LoVo (cell line): ENCODE data around the gene MAP2K2.

Source experiments
- DNase-seq: peaks from one replicate; pipeline ENCODE4 v3.0.0-alpha.2; 2016; ENCODE audit warnings: low spot score

The MAP2K2 gene

DNA sequence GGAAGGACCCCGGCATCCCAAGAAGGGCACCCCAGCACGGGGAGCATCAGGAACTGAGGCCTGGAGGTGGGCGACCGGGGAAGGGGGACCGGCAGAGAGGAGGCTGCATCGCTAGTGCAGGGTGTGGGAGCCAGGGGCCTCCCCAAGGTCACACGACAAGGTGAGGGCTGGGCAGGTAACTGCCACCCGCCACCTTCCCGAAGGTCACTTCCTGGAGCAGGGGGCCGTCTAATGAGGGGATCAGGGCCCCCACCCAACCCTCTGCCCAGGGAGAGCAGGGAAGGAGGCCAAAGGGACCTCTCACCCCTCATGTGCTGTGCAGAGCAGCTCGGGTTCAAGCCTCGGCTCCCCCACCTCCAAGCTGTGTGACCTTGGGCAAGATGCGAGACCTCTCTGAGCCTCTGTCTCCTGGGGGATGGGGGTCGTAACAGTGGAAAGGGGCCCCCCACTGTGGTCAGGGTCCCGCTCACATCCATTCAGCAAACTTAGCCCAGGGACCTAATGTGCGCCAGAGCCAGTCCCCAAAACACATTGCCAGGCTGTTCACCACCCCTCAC is 63.2 kb downstream of the MAP2K2 start:
- no peak for DNase-seq

DNA sequence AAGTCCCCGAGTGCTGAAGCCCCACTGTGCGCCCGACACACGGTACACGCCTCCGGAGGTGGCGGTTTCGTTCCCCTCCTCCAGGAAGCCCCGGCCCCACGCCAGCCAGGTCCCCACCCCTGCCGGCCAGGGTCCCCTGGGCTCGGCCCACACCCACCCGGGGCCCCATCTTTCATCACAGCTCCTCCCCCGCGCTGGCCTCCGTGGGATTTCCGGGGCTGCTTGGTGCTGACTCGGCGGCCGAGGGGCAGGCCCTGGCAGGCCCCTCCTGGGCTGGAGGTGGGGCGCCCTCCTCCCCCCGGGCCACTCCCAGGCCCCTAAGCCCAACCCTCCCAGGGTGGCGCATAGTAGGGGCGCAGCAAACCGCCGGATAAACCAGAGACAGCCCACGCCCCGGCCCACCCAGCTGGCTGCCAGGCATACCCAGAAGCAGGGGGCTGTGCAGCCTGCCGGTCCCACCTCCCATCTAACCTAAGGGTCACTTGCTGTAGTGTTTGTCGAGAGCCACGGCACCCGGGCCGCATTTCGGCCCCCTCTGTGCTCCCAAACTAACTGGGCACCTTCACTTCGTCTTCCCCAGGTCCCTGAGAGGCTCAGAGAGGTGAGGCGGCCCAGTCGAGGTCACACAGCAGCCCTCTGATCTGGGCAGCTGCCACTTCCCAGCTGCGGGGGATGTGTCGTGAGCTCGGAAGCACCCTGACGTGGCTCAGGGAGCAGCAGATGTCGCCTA is 63.9 kb downstream of the MAP2K2 start:
- DNase-seq: no peak

DNA sequence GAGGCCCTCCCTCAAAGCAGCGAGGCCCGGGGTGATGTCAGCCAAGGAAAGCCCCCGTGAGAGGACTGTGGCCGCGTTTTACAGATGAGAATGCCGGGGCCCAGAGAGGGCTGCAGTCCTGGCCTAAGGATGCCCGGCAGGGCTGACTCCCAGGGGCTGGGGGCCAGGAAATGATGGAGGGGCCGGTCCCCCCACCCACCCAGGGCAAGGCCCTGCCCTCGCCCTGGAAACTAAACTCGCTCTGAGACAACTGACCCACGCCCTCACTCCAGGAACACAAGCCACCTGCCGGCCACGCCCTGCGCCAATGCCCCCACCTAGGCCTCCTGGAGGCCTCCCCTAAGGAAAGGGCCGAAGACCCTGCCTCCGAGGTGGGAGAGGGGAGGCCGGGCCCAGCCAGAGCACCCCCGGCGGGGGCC is 64.5 kb downstream of the MAP2K2 start:
- DNase-seq: no peak

DNA sequence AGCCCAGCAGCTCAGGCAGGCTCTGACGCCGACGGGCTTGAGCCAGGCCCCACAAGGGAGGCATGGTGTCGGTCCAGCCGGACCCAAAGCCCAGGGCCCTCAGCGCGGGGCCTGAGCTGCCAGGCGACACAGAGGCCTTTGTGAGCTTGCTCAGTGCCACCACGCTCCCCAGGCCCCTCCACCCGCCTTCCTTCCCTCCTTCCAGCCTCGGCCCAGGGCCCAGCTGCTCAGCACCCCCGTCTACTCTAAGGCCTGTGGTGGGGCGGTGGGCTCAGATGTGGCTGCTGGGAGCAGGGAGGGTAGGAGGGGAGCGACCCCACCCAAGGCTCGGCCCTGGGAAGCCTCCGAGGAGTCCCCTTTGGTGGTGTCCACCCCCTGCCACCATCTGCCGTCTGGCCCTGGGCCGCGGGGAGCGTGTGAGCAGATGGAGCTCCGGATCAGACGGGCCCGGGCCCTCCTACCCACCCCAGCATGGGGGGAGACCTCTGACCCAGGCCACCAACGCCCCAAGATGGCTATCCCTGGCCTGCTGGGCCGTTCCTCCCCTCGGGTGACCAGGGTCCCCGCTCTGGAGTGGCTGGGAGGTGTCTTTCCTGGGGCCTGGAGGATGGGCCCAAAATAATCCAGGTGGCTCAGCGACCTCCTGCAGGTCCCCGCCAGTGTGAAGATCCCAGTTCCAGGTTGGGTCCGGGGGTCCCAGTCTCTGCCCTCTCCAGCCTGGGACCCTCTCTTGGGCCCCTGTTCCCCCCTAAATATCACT is 65.0 kb downstream of the MAP2K2 start:
- no peak for DNase-seq

DNA sequence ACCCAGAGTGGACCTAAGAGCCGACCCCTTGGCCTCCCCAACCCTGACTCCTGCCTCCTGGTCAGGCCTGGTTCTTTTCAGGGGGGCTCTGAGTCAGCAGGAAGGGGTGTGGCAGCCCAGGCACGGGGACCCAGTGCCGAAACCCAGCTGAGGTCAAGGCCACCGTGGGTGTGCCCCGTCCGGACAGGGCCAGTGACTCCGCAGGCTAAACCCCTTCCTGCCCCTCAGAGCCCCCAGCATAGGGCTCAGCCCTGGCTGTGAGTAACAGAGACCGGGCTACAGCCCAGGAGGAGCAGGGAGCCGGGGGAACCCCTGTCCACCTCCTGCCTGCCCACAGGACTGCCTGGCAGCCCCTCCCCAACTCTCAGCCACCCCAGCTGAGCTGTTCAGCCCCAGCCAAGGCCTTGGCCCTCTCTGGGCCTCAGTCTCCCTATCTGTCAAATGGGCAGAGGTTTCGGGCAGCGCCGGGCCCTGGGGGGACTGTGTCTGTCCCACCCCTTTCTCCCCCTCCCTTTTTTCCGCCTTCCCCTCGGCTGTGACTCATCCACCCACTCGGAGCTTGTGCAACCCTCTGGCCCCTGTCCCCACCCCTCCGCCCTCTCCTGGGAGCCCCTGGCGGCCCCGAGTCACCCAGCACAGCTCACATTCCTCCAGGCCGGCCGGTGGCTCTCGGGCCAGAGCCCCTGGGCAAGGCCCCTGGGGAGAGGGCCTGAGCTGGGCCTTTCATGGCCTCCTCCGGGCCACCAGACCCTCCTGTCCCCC is 65.8 kb downstream of the MAP2K2 start:
- DNase-seq: no peak

DNA sequence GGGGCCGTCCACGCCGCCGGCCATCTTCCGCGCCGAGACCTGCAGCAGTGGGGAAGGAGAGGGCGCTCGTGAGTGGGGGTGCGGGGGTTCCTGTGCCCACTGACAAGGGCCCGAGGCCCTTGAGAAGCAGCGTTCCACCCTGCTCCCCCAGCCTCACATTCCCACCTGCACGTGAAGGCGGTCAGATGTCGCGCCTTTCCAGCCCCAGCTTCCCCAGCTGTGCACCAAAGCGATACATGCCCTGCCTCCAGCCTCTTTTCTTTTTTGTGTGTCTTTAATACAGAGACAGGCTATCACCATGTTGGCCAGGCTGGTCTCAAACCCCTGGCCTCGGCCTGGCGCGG is 68.7 kb downstream of the MAP2K2 start:
- no peak for DNase-seq

DNA sequence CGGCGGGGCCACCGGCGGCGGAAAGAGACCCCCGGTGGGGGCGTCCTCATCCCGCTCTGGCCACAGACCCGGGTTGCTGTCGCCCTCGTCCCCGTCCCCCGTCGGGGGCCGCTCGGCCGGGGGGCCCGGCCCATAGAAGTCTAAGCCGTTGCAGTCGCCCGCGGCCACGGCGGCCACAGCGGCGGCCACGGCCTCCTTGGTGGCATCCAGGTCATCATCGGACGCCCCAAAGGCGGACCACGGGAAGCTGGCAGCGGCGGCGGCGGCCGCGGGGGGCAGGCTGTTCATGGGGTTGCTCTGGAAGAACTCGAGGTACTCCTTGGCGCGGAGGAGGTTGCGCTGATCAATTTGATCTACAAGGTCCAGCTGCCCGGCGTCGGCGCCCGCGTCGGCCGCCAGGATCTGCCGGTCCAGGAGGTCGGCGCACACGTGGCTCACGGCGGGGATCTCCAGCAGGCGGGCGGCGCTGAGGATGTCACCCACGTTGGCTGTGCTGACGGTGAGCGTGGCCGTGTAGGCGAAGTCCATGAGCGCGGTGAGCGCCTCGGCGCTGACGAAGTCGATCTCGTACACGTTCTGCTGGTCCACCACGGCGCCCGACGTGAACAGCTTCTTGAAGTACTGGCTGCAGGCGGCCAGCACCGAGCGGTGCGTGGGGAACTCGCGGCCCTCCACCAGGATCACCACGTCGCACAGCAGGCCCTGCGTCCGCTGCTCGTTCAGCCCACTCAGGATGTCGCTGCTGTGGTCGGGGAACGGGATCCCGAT is 69.3 kb downstream of the MAP2K2 start:
- DNase-seq: no peak

DNA sequence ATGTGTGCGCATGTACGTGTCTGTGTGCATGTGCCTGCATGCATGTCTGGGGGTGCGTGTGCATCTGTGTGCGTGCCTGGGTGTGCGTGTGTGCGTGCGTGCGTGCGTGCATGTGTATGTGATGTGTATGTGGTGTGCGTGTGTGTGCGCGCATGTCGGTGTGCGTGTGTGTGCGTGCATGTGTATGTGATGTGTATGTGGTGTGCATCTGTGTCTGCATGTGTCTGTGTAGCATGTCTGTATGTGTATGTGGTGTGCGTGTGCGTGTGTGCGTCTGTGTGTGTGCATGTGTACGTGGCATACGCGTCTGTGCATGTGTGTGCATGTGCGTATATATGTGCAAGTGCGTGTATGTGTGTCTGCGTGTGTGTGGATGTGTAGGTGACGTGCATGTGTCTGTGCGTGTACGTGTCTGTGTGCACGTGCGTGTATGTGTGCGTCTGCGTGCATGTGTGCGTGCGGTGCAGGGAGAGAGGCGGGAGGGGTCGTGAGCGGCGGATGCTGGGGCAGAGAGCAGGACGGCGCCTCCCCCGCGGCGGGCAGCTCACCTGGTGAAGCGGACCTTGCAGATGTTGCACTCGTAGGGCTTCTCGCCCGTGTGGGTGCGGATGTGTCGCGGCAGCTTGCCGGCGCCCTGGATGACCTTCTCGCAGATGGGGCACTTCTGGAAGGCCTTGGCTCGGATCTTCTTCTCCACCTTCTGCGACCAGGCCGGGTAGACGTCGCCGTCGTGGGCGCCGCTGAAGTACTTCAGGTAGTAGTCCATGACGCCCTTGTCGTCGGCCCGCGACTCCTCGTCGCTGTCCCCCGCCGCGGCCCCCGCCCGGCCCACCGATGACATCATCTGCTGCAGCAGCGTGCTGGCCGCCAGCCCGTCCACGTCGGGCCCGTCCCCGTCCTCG is 70.2 kb downstream of the MAP2K2 start:
- no peak for DNase-seq

DNA sequence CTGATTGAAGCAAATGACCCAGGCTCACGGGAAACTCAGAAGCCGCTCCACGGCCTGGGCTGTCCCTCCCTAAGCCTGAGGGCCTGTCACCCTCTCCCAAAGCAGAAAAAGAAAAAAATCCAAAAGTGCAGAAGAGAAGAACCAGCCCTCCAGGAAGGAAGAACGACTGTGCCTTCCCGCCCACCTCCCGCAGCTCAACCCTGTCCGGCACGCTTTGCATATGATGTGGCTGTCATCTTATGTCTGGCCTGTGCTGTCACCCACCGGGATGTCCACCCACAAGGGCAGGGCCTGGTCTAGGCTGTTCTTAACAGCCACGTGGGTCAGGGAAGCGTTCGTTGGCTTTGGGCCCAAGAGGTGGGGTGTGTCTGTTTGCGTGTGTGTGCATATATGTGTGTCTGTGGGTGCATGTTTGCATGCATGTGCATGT is 70.9 kb downstream of the MAP2K2 start:
- DNase-seq: no peak

DNA sequence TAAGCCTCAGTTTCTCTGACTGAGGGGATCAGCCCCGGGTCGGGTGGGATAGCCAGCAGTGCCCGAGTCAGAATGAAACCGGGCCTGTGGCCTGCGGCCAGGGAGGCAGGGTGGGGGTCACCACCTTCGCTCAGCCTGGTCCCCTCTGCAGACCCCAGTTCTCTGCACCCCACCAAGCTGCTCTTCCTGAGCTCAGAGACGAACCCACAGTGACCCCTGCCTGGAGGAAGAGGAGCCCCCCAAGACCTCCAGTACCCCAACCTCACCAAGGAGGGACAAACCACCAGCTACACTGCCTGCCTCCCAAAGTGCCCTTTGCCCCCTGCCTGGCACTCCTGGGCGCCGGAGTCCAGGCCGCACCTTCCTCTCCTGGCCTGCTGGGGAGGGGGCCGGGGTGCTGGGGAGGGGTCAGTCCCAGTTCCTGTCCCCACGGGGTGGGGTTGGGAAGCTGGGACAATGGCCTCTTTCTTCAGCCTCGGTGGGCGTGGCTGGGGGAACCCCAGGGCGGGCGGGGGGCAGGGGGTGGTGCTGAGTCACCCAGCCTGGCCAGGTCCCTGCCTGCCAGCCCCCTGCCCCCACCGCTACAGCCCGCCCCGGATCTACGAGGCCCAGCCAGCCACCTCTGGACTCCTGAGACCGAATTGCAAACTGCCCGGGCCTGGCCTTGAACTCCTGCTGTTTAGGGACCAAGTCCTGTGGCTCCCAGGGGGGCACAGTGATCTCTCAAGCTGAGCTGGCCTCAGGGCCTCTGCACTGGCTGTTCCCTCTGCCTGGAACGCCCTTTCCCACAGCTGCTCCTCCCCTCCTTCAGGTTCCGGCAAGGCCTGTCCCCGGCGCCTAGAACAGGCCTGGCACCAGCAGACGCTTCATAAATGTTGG is 71.6 kb downstream of the MAP2K2 start:
- peak; percentile 28 for DNase-seq

DNA sequence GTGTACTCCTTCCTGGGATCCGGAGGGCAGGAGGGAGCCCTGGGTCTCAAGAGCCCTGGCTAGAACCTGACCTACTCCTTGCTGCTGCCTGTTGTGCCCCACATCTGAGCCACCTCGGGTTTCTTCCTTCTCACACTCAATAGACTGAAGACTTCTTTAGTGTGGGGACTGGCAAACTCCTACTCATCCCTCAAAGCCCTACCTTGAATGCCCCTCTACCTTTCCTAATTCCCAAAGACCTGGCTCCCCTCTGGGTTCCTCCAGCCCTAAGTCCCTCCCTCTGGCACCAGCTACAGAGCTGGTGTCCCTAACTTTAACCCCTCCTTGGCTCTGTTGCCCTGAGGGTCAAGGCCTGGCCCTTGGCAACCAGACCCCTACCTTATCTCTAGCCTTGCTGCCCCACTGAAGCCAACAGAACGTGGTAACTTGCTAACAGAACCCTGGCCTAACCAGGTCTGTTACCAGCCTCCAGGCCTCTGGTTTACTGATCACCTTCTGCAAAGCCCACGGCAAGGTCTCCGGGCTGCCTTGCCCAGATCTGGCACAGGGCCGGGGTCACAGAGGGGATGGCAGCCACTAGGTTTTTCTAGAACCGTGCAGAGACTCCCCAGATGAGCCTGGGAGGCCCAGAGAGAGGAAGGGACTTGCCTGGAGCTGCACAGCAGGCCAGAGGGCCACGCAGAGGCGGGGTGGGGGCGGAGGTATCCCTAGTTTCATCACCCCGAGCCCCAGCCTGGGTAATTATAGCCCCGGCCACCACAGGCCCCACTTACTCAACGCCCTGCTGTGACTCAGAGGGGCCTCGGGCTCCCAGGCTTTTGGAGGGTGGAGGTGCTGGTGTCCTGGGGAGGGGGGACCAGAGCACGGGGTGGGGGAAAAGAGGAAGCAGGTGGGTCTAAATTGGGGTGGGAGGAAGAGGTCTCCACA is 72.5 kb downstream of the MAP2K2 start:
- DNase-seq: no peak

DNA sequence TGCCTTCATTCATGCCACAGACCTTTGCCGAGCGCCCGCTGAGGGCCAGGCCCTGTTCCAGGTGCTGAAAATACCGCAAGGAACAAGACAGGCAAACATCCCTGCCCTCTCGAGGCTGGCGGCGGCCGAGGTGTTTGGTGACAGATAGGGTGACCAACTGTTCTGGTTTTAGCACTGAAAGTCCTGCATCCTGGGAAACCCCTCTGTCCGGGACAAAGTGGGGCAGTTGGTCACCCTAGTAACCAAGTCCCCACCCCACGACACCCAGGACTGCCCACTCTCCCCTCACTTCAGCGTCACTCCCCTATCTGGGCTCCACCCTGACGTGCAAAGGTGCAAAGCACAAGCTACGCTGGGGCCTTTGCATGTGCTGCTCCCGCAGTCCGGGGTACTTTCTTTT is 74.5 kb downstream of the MAP2K2 start:
- DNase-seq: no peak

DNA sequence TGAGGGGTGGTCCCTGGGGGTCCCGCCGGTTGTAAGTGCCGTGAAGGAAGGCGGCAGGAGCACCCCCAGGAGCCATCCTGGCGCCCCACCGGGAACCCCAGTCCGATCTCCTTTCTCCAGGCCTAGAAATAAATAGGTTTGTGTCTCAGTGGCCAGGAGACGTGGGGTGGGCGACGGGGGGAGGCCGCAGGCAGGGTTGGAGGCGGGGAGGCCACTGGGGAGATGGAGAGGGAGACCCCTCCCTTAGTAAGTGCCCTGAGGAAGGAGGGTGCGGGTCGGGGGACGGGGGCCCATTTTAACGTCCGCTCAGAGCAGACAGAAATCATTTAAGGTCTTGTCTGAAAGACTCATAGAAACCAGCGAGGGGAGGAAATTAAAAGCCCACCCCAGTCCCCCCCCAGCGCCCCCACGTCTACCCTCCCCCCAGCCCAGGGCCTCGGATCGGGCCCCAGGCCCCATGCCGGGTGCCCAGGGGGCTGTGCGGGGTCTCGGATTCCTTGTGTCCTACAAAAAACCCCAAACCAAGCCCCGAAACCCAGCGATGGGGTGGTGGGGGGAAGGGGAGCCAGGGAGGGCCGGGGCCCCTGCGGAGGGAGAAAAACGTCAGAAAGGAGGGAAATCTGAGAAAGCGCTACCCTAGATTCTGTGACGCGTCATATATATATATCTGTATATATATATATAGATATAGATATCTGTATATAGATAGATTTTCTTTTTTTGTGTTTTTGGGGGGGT is 76.8 kb downstream of the MAP2K2 start:
- DNase-seq: no peak

DNA sequence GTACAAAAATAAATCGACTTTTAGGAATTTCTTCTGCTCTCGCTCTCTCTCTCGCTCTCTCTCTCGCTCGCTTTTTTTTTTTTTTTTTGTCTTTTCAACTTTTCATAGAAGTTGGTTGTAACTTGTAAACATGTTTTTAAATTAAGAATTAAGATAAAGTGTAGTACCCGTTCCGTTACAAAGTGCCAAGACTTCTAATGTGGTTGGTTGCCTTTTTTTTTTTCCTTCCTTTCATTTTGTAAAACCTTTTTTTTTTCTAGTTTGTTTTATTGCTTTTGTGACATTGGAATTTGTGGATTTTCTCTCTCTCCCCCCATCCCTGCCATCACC is 77.6 kb downstream of the MAP2K2 start:
- DNase-seq: no peak

DNA sequence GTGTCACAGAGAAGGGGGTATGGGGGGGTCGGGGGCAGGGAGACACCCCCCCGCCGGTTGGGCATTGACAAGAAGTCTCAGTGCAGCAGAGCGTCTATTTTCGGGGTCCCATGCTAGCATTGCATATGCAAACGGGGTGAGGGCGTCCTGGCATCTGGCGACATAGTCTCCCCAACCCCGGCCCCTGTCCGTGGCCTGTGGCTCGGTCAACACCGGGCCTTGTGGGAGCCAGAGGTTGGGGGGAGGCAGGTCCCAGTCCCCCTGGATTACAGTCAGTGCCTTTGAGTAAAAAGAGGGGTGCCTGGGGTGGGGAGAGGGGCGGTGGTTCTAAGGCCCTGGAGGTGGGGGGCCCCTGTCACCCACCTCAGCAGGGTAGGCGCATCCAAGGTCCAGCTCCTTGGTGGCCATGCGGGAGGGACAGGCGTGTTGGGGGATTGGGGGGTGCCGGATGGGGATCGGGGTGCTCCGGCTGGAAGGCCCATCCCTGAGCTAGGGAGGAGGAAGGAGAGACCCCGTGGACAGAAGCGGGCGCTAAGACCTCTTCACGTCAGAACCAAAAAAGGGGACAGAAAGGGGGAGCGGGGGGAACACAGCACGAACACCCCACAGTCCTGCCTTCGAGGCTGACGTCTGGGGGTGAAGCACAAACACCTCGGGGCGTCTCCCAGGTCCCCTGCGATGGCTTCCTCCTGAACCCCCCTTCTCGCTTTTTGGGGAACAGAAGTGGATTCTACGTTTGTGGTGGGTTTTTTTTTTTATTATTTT is 78.1 kb downstream of the MAP2K2 start:
- no peak for DNase-seq

DNA sequence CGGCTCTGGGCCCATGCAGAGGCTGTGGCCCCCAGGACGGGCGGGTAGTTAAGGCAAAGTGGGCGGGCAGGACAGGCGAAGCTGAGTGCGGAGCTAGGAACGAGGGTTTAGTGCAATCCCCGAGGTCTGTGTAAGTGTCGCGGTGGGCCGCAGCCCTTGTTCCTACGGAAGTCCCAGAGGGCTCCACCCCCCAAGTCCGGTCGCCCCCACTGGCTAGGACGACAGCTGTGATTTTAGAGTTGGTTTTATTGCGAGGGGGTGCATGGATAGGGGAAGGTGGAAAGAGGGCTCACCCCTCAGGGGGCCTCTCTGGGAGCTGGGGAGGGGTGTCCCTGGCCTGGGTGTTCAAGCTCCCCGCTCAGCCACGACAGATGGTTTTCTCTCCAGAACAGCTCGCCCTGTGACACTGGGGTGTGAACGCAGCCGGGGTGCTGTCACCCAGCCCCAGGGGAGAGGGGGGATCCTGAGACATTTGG is 78.9 kb downstream of the MAP2K2 start:
- no peak for DNase-seq
